ENCODE results near the gene RAD51B. TPM values are rescaled to one million over a fixed set of nuclear protein-coding genes. Genes with fewer than 3 reads are reported as not detected.

The RAD51B gene
- total RNA-seq, 1 experiment from 2014 or later: 20.0 TPM

DNA sequence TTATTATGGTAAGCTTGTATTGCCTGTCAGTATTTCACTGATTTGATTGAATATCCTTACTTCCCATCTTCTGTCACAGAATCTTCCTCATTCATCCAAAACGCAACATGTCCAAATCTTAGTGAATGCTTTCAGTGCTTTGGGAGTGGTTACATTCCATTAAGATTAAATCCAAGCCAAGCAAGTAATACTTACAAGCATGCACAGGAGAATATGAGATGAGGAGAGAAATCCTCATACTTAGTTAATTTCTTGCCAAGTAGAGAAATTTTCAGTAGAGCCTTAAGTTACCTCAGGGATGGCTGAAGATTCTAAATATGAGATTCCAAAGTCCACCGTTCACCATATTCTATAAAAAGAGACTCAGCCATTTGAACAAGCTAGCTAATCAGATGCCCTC is 316.0 kb downstream of the RAD51B start:
- Histone ChIP-seq H3K79me2 (ENCODE audit: insufficient read depth, low read length) (no peaks in the 10 kb centered on the region), H3K9ac (ENCODE audit: low read length) (no peak overlapping the region), H3K27me3 (ENCODE audit: insufficient read depth, low read length) (no peaks in the 10 kb centered on the region), H2AFZ (ENCODE audit: low read depth, low read length, poor library complexity, severe bottlenecking) (no peak overlapping the region), H4K20me1 (ENCODE audit: insufficient read depth) (no peaks in the 10 kb centered on the region), H3K9me3 (ENCODE audit: control insufficient read depth in 1 of 2, insufficient read depth in 1 of 2, low read depth in 1 of 2, low read length in 2 of 2) (no peaks in the 10 kb centered on the region), H3K36me3 (ENCODE audit: control insufficient read depth in 1 of 2, insufficient read depth in 2 of 2, low read length in 2 of 2) (no peaks in the 10 kb centered on the region), H3K4me1 (ENCODE audit: control insufficient read depth in 1 of 2, insufficient read depth in 2 of 2, low read length in 2 of 2) (peaks cover 37 to 49% of the 10 kb centered on the region in 2 experiments), H3K4me3 (replicated peaks in 1 of 2; ENCODE audit: low read depth in 1 of 2, low read length in 2 of 2) (no peak overlapping the region), H3K4me2 (ENCODE audit: low read length) (no peak overlapping the region), H3K27ac (ENCODE audit: low read depth, low read length) (peak overlapping the region; percentile 22; the same call in 1 of the 2 replicates), H3K9me2 (ENCODE audit: insufficient read depth) (no peaks in the 10 kb centered on the region)
- DNase-seq (ENCODE audit: low read depth, low spot score): no peak
- ChIA-PET POLR2A (no interaction called here), CTCF (no interaction called here), RAD21 (ENCODE audit: low non-redundant PET in 1 of 2, low total read pairs in 2 of 2, uncharacterized antibody in 2 of 2, unreplicated experiment in 2 of 2) (no interaction called here)
- intact Hi-C loops (cut with micrococcal nuclease): no loop called here
- TF ChIP-seq RAD21 (IDR thresholded peaks at IDR 0.05; ENCODE audit: low read depth) (no peak), CBX3 (IDR thresholded peaks at IDR 0.05; ENCODE audit: low read depth) (no peak), EGR1 (IDR thresholded peaks at IDR 0.05; ENCODE audit: low read depth) (no peak), FOSL1 (IDR thresholded peaks at IDR 0.05; ENCODE audit: low read depth) (no peak), TCF7L2 (IDR thresholded peaks at IDR 0.05; ENCODE audit: borderline replicate concordance, extremely low read depth, insufficient read depth, insufficient read length) (no peak), EZH2phosphoT487 (IDR thresholded peaks at IDR 0.05; ENCODE audit: borderline replicate concordance) (no peak), ELF1 (IDR thresholded peaks at IDR 0.05; ENCODE audit: borderline replicate concordance, low read depth) (no peak), ZNF274 (IDR thresholded peaks at IDR 0.05; ENCODE audit: low read depth, low read length) (no peak), CEBPB (IDR thresholded peaks at IDR 0.05; ENCODE audit: low read depth) (no peak), POLR2AphosphoS5 (IDR thresholded peaks at IDR 0.05; ENCODE audit: low read depth, low read length) (no peak), SRF (IDR thresholded peaks at IDR 0.05; ENCODE audit: low read depth) (no peak), POLR2A (IDR thresholded peaks at IDR 0.05; ENCODE audit: borderline replicate concordance, extremely low read depth, insufficient read depth, insufficient read length) (no peak)
- TF ChIP-seq, protein P1, sequence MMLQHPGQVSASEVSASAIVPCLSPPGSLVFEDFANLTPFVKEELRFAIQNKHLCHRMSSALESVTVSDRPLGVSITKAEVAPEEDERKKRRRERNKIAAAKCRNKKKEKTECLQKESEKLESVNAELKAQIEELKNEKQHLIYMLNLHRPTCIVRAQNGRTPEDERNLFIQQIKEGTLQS (IDR thresholded peaks at IDR 0.05): no peak
- TF ChIP-seq, protein P2, sequence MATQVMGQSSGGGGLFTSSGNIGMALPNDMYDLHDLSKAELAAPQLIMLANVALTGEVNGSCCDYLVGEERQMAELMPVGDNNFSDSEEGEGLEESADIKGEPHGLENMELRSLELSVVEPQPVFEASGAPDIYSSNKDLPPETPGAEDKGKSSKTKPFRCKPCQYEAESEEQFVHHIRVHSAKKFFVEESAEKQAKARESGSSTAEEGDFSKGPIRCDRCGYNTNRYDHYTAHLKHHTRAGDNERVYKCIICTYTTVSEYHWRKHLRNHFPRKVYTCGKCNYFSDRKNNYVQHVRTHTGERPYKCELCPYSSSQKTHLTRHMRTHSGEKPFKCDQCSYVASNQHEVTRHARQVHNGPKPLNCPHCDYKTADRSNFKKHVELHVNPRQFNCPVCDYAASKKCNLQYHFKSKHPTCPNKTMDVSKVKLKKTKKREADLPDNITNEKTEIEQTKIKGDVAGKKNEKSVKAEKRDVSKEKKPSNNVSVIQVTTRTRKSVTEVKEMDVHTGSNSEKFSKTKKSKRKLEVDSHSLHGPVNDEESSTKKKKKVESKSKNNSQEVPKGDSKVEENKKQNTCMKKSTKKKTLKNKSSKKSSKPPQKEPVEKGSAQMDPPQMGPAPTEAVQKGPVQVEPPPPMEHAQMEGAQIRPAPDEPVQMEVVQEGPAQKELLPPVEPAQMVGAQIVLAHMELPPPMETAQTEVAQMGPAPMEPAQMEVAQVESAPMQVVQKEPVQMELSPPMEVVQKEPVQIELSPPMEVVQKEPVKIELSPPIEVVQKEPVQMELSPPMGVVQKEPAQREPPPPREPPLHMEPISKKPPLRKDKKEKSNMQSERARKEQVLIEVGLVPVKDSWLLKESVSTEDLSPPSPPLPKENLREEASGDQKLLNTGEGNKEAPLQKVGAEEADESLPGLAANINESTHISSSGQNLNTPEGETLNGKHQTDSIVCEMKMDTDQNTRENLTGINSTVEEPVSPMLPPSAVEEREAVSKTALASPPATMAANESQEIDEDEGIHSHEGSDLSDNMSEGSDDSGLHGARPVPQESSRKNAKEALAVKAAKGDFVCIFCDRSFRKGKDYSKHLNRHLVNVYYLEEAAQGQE (IDR thresholded peaks at IDR 0.05; ENCODE audit: low read depth): no peak
- TF ChIP-seq, protein P3, sequence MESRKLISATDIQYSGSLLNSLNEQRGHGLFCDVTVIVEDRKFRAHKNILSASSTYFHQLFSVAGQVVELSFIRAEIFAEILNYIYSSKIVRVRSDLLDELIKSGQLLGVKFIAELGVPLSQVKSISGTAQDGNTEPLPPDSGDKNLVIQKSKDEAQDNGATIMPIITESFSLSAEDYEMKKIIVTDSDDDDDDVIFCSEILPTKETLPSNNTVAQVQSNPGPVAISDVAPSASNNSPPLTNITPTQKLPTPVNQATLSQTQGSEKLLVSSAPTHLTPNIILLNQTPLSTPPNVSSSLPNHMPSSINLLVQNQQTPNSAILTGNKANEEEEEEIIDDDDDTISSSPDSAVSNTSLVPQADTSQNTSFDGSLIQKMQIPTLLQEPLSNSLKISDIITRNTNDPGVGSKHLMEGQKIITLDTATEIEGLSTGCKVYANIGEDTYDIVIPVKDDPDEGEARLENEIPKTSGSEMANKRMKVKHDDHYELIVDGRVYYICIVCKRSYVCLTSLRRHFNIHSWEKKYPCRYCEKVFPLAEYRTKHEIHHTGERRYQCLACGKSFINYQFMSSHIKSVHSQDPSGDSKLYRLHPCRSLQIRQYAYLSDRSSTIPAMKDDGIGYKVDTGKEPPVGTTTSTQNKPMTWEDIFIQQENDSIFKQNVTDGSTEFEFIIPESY (IDR thresholded peaks at IDR 0.05; ENCODE audit: extremely low read depth, insufficient replicate concordance, low read length): no peak
- TF ChIP-seq, protein P4, sequence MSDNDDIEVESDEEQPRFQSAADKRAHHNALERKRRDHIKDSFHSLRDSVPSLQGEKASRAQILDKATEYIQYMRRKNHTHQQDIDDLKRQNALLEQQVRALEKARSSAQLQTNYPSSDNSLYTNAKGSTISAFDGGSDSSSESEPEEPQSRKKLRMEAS (IDR thresholded peaks at IDR 0.05): no peak
- no peak for ATAC-seq
- BruUV-seq (replicated peaks): no TSS peak

All from HCT116 (cell line).